H54 (cell line): ENCODE measurements around the gene FCN2.

Source experiments
- DNase-seq: peaks from one replicate; pipeline ENCODE4 v3.0.0; 2011; ENCODE audit warnings: low spot score, mixed read lengths; ENCODE audit not compliant: insufficient read length
- FAIRE-seq: peaks from 3 replicates; lab custom pipeline; 2011; peaks lifted over from hg19 to GRCh38; lab: Jason Lieb, UNC
- POLR2A ChIP-seq: IDR thresholded peaks from 2 replicates; pipeline ENCODE4 v1.6.1; 2011; ENCODE audit warnings: low read depth, mild to moderate bottlenecking, low read length

Gene FCN2

DNA sequence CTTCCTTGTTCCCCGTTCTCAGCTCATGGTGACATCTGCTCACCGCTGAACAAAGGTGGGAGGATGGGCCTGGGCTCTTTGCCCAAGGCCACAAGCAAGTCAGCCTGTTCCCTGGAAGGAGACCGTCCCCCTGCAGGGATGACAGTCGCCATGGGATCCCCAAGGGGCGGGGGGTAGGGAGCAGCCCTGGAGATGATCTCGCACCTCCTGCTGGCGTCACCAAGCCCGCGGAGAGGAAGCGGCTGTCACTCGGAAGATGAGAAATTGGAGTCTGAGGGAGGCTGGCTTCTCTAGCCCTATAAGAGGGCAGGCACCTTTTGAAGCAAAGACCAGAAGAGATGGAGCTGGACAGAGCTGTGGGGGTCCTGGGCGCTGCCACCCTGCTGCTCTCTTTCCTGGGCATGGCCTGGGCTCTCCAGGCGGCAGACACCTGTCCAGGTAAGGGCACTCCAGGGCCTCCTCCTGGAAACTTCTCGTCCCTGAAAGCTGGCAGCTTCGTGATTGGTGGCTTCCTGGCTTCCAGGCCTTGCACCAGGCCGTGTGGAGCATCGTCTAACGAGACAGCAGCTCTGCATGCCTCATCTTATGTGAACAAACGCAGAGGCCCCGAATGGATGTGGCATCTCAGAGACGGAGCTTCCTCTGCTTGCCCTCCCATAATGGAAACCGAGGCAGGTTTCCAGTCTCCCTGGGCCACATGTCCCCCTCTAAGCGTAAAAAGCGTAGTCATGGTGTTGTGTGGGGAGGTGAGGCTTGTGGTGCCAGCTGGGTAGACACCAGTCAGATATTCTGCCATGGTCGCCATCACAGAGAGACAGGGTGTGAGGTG is at the start of gene FCN2:
TSS of gene FCN2 (plus strand) at position 327 of the 829 bp plus-strand sequence. CDS start at position 339, 12 bp downstream.
- TF ChIP-seq POLR2A, result no peak
- DNase-seq (no peak), FAIRE-seq (no peak)

DNA sequence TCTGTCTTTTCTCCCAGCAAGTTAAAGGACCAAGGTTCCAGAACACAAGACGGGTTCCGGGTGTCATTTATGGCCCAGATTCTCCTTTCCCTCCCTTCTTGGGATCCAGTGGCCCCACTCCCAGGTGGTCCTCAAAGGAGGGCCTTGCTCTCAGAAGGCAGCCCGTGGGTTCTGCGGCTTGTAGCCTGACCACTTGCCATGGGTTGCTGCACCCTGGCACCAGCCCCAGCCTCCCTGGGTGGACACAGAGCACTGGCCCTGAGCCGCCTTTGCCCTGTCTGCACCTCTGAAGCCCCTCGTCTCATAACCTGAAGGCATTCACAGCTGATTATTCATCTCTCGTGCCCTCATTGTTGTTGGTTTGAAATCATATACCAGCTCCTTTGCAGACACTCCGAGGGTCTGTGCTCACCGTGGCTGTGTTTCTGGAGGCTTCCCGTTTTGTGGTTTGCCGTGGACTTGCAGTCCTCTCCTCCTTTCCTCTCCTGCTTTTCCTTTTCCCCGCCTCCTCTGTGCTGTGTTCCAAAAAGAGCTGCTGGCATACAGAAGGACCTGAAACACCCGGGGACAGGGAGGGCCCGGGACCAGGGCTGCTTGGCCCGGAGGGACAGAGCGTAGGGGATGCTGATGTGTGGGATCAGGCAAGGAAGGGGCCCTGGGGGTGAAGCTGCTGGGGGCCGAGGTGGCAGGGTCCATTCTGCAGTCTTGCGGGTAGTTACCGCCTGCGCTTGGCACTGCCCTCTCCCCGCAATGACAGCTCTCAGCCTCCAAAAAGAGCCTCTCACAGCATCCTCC is 49.5 kb upstream of the FCN2 start:
- DNase-seq (no peak), FAIRE-seq (no peak)
- no peak for TF ChIP-seq POLR2A

DNA sequence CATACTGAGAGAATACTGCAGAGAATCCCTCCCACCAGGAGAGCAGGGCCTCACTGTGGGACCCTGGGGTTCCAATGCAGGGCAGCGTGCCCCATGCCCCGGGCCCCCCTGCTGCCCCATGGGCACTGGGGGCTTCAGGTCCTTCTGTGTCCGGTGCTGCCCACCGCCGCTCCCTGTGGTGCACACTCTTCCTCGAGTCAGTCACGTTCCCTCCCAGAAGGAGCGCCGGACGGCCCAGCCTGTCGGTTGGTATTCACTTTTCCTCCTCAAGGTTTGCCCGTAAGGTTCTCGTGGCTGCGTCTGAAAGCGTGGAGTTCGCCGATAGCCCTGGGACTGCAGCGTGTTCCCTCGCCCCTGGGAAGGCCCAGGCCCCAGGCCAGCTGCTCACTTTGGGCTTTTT is 48.1 kb upstream of the FCN2 start:
- DNase-seq (no peak), FAIRE-seq (no peak)
- no peak for TF ChIP-seq POLR2A

DNA sequence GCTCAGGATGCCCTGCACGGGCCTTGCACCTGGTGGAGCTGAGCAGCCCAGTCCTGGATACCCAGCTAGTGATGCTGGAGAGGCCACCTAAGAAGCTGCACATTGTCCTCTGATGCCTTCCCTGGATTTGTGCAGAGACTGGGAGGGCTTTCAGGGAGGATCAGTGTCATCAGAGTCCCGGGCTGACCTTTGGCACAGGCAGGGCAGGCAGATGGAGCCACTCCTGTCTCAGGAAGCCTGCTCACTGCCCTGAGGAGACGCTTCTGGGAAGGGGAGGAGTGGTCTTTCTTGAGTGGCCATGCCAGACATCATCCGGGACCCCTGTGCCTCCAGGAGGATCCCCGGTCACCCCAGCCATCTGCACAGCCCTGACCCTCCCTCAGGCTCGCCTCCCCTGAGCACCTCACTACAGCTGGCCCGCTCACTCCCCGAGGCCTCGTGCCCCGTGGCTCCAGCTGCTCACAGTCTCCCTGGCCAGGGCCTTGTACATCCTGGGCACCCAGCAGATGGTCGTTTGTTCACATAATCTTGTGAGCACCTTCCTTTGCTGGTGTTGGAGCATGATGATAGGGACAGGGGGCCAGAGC is 47.2 kb upstream of the FCN2 start:
- FAIRE-seq, result no peak

DNA sequence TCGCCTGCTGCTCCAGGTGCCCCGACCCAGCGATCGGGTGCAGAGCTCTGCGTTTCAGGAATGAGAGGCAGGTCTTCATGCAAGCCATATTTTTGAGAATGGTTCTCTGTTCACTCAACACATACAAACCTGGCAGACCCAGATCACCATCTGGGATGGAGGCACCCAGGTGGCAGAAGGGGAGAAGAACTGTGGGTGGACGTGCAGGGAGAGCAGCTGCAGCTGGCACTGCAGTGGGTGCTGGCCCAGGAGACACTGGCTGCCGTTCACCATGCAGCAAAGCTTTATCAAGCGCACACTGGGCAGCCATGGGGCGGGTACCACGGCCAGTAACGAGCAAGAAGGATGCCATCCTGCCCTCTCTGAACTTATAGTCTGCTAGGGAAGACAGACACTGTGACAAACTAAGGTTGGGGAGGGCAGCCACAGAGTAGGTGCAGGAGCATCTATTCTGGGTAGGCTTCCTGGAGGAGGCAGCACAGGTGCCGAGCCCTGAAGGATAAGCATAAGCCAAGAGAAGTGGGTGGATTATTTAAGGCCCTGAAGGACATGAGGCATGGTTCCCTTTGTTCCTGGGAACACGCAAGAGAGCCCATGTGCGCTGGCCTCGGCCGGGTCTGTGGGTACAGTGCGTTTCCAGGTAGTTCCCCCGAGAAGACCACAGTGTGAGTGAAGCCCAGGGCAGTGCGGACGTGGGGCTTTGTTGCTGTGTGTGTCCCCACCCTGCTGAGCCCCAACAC is 46.2 kb upstream of the FCN2 start:
- no peak for DNase-seq
- FAIRE-seq, result no peak
- TF ChIP-seq POLR2A, result no peak

More for the DNA sequence above, 47.2 kb upstream of the FCN2 start:
- no peak for DNase-seq
- no peak for TF ChIP-seq POLR2A

DNA sequence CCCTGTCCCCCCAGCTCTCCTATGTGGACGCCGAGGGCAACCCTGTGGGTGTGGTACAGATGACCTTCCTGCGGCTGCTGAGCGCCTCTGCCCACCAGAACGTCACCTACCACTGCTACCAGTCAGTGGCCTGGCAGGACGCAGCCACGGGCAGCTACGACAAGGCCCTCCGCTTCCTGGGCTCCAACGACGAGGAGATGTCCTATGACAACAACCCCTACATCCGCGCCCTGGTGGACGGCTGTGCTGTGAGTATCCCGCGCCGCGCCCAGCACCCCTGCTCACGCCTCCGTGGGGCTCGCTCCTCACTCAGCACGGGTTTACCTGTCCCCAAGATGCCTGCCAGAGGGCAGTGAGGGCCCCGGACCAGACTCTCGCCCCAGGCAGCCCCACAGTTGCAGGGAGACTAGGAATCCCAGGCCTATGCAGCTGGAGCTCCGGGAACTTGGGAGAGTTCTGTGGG is 45.6 kb upstream of the FCN2 start:
- no peak for DNase-seq
- no peak for FAIRE-seq
- TF ChIP-seq POLR2A, result no peak

DNA sequence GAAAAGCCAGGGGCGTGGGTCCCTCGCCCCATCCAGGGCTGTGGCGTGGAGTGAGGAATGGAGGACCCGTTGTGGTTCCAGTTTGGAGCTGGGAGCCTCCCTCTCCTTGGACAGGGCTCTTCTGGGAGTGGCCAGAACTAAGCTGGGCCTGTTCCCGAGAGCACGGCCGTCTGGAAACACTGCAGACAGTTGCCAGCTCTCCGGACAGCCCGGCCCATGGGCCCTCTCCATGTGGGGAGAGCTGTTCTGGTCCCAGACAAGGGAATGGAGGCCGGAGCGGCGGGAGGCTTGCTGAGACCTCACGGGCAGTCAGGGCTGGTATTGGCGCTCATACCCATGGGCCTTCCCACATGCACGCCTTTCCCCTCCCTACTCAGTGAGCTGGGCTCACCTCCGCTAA is 45.2 kb upstream of the FCN2 start:
- FAIRE-seq (no peak), DNase-seq (no peak)
- TF ChIP-seq POLR2A, result no peak

DNA sequence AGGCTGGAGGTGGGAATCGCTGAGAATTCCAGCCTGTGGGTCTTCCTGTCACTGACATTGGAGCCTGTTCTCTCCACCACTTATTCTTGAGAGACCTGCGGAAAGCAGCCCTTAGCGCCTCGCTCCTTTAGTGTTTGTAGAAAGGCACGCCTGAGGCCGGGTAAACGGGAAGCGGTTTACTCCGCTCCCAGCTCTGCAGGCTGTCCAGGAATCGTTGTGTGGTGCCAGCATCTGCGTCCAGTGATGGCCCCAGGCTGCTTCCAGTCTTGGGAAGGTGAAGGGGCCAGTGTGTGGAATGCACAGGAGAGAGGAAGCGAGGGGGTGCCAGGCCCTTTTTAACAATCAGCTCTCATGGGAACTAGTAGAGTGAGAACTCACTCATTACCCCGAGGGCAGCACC is 44.6 kb upstream of the FCN2 start:
- no peak for DNase-seq
- no peak for TF ChIP-seq POLR2A
- no peak for FAIRE-seq

DNA sequence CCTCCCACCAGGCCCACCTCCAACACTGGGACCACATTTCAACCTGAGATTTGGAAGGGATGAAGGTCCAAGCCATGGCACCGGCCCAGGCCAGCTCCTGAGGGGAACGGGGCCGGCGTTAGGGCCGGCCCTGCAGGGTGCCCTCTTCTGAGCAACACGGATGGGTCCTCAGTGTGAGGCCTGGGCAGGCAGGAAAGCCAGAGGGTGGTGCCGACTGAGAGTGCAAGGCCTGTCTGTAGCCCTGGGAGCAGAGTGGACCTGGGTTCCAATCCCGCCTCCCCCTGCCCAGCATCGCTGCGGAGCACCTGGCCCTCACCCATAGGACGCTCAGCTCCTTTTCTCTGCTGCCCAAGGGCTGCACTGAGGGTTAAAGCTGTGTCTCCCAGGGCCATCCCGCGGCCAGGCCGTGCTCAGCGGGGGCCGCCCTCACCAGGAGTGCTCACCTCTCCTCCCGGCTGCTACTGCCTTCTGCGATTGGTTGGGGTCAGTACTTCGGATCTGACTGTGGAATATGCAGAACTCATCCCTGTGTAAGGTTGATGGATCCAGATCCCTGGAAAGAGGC is 44.1 kb upstream of the FCN2 start:
- no peak for TF ChIP-seq POLR2A
- DNase-seq (no peak), FAIRE-seq (no peak)

DNA sequence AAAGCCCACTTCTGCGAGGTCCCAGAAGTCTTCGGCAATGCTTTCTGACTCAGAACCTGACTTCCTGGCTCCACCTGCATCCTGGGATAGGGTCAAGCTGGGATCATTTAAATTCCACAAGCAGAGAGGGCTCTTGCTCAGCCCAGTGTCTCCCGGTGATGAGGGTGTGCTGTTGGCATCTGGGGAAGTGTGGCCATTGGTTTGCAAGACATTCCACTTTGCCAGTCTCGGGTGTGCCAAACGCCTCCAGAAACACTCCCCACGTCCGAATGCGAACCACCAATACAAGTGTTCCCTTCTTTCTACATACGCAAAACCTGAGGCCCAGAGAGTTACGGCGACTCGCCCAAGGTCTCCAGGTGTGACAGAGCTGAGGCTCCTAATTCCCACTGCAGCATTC is 43.1 kb upstream of the FCN2 start:
- DNase-seq (no peak), FAIRE-seq (no peak)
- no peak for TF ChIP-seq POLR2A

DNA sequence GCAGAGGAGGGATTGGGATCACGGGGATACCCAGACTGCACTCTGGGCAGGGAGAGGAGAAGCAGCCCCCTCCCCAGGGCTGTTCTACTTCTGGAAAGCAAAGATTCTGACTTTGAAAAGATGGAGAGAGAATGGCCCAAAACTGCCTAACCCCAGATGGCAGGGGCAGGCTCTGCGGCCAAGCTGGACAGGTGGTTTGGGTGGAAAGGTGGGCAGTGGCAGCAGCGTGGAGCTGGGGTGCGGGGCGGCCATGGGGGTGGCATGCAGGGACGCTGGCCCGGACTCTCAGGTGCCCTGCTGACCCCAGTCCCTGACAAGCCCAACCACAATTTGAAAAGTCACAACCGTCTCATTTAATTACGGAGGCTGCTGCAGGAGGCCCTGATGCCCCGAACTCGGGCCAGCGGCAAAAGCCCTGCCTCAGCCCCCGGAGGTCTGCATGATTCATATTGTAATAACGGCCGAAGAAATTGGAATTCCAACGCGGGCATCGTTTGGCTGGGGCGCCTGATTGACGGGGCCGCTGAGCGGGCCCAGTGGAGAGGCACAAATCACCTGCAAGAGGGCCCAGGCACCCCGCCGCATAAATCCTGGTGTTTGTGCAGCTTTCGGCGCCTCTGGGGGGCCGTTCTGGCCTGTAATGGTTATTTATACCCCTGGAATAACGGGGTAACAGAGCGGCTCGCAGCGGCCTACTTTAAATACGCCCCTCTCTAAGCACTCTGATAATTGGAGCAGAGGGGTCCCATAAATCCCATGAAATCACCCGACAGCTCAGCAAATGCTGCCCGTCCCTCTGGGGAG is 41.8 kb upstream of the FCN2 start:
- FAIRE-seq, result no peak
- TF ChIP-seq POLR2A, result no peak
- DNase-seq, result no peak

DNA sequence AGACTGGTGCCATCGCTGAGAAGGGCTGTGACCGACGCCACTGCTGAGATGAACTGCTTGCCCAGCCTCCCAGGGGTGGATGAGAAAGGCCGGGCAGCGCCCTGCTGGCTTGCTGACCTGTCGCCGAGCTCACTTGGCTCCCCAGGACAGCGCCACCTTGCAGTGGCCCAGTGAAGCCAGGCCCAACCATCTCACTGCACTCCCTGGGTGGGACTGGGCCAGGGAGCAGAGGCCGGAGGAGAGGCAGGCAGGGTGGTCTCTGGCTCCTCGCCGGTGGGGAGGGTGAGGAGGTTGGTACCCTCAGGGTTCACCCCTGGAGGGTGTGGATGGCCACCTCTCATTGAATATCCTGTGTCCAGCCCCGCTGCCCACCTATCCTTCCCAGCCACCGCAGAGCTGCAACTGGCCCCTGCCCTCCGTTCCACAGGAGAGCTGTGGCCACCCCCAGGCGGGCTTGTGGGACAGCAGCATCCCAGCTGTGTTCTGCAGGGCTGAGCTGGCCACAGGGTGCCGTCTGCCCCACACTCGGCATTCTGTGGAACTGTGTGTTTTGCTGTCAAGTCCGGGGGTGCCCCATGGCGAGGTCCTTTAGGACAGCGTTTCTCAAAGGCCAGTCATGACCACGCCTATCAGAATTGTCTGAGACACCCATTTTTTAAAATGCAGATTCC is 41.0 kb upstream of the FCN2 start:
- no peak for TF ChIP-seq POLR2A
- DNase-seq, result no peak
- no peak for FAIRE-seq
